ENCODE results near the gene DDIT4. TPM values are rescaled to one million over a fixed set of nuclear protein-coding genes. Genes with fewer than 3 reads are reported as not detected.

DDIT4 gene
- total and polyA plus RNA-seq, 2 of the 8 experiments (the other 6 are each of a cell fraction or from before 2014, with no cell fraction given): 47.4 to 108 TPM

DNA sequence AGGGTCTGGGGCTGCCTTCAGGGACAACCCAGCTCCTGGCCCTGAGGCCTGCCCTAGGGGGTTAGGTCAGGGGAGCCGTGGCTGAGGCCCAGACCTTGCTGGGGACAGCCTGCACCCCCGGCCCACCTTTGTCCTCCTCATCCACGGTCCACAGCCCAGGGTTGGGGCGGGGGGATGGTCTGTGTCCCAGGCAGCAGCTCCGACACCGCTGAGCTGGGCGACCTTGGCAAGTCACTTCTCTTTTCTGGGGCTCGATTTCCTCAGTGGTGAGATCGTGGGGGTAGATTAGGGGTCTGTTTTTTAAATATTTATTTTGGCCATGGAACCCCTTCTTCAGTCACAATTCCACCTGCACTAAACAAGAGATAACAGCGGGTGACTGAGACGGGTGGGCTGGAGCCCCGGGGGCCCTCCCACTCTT, 50.1 kb downstream of the DDIT4 start:
- FAIRE-seq (no peak), DNase-seq (ENCODE audit: low read depth in 1 of 2, low spot score in 2 of 2) (no peak)
- Histone ChIP-seq H2BK120ac (replicated peaks; ENCODE audit: low read depth, low read length) (no peak overlapping the region), H2AK5ac (ENCODE audit: low read depth, low read length) (no peak overlapping the region), H3K4me3 (ENCODE audit: extremely low read depth in 1 of 4, insufficient read depth in 2 of 4, low read depth in 3 of 4, low read length in 4 of 4) (no peak overlapping the region), H4K91ac (replicated peaks; ENCODE audit: insufficient read length, low read length) (no peak overlapping the region), H4K5ac (ENCODE audit: insufficient read length, low read depth, low read length) (no peak overlapping the region), H3K4me2 (ENCODE audit: insufficient read depth in 1 of 2, low read depth in 2 of 2, low read length in 2 of 2) (no peak overlapping the region), H3K18ac (ENCODE audit: extremely low read depth, low read length) (no peak overlapping the region; the same call in 1 of the 2 replicates), H3K79me1 (ENCODE audit: low read depth, low read length) (no peaks in the 10 kb centered on the region), H2BK15ac (ENCODE audit: low read length) (0 out of 2 replicates have a peak overlapping the region, but pooled peaks have one; percentile 46), H2BK20ac (ENCODE audit: low read length) (0 out of 2 replicates have a peak overlapping the region, but pooled peaks have one; percentile 80), H3K27ac (ENCODE audit: low read depth, low read length) (no peak overlapping the region), H3K79me2 (ENCODE audit: control insufficient read depth in 1 of 2, insufficient read depth in 2 of 2, low read length in 2 of 2) (no peaks in the 10 kb centered on the region), H3K23ac (ENCODE audit: insufficient read length) (no peak overlapping the region), H2BK12ac (ENCODE audit: low read depth, low read length) (peak overlapping the region; percentile 95), H3K4ac (replicated peaks; ENCODE audit: insufficient read length, low read depth, low read length) (no peak overlapping the region), H3K9ac (replicated peaks in 1 of 4; ENCODE audit: extremely low read depth in 1 of 4, low read depth in 3 of 4, low read length in 3 of 4) (no peak overlapping the region), H3K14ac (ENCODE audit: insufficient read length) (no peak overlapping the region), H4K20me1 (replicated peaks in 1 of 2; ENCODE audit: control insufficient read depth in 1 of 2, insufficient read depth in 2 of 2, low read length in 2 of 2) (no peaks in the 10 kb centered on the region), H4K8ac (ENCODE audit: extremely low read depth, insufficient read depth, low read length) (peak overlapping the region; percentile 58; the same call in 1 of the 2 replicates), H2AFZ (ENCODE audit: low read length) (no peak overlapping the region), H3K23me2 (ENCODE audit: low read depth, low read length) (no peaks in the 10 kb centered on the region; the same call in 1 of the 2 replicates), H3K36me3 (ENCODE audit: control insufficient read depth in 2 of 4, insufficient read depth in 4 of 4, low read length in 3 of 4) (no peaks in the 10 kb centered on the region), H2BK5ac (ENCODE audit: low read depth, low read length) (peak overlapping the region; percentile 63; the same call in 1 of the 2 replicates), H3K56ac (replicated peaks; ENCODE audit: insufficient read length, low read depth, low read length) (no peak overlapping the region), H3K9me3 (ENCODE audit: insufficient read depth in 2 of 2, low read depth in 1 of 2, low read length in 1 of 2) (no peaks in the 10 kb centered on the region; a peak in 1 of 4 replicates), H3K4me1 (replicated peaks in 1 of 4; ENCODE audit: control insufficient read depth in 3 of 4, insufficient read depth in 4 of 4, low read length in 3 of 4) (peaks cover 16 to 36% (median 25%) of the 10 kb centered on the region in 4 experiments), H3K27me3 (replicated peaks in 1 of 4; ENCODE audit: control insufficient read depth in 3 of 4, extremely low read depth in 1 of 4, insufficient read depth in 3 of 4, low read length in 3 of 4) (no peaks in the 10 kb centered on the region)
- ChIA-PET POLR2A (ENCODE audit: partially characterized antibody) (interaction anchor here (1.5 to 39.2 kb wide), 3 partner anchors 8 to 47 kb away, joined by 4 to 895 read pairs (median 38); partner anchors contain the start of gene DDIT4), CTCF (ENCODE audit: partially characterized antibody) (interaction anchor here (1.2 to 4.2 kb wide), 2 partner anchors 14 to 48 kb away, joined by 5 to 33 read pairs; no protein-coding TSS in a partner anchor)
- no peak for TF ChIP-seq PHF8 (conservative IDR thresholded peaks at IDR 0.05; ENCODE audit: low read depth, low read length)
- WGBS, 2 experiments (ENCODE audit: extremely low coverage in 1 of 2, insufficient coverage in 1 of 2, insufficient read length in 1 of 2, insufficient replicate concordance in 2 of 2, low coverage in 1 of 2, low lambda C conversion rate in 2 of 2, missing lambda C conversion rate in 1 of 2): 91% methylated on average over 12 of the region's 12 CpGs; no CpG with 5 or more reads in 1 of the 2 experiments

Other genes with a start within 250 kb of the DDIT4 start
- gene SPOCK2, start 185.4 kb upstream of the DDIT4 start, total RNA-seq (2021; fragmentation: NEBNext Ultra II Directional; extraction: Animal tissue kit (Norgen Biotek cat#: 25700)): 1.6 and 1.9 TPM in 2 replicates
- 1.5 and 2.6 TPM in 2 replicates for gene SPOCK2, start 185.4 kb upstream of the DDIT4 start, polyA plus RNA-seq (2011; rRNA removed)
- gene ANAPC16, start 57.9 kb upstream of the DDIT4 start, total RNA-seq (2021; fragmentation: NEBNext Ultra II Directional; extraction: Animal tissue kit (Norgen Biotek cat#: 25700)): 56.2 and 57.4 TPM in 2 replicates
- 33.6 and 53.1 TPM in 2 replicates for gene ANAPC16, start 57.9 kb upstream of the DDIT4 start, polyA plus RNA-seq (2011; rRNA removed)
- 30.2 and 35.8 TPM in 2 replicates for gene ASCC1, start 57.6 kb upstream of the DDIT4 start, total RNA-seq (2021; fragmentation: NEBNext Ultra II Directional; extraction: Animal tissue kit (Norgen Biotek cat#: 25700))
- gene ASCC1, start 57.6 kb upstream of the DDIT4 start, polyA plus RNA-seq (2011; rRNA removed): 13.7 and 25.6 TPM in 2 replicates
- 19.6 and 20.5 TPM in 2 replicates for gene DNAJB12, start 81.0 kb downstream of the DDIT4 start, total RNA-seq (2021; fragmentation: NEBNext Ultra II Directional; extraction: Animal tissue kit (Norgen Biotek cat#: 25700))
- 10.8 and 16.0 TPM in 2 replicates for gene DNAJB12, start 81.0 kb downstream of the DDIT4 start, polyA plus RNA-seq (2011; rRNA removed)

All from H1 (cell line).